ENCODE data around the gene TSPAN31.

GRCh38 chr12:57735198-57735855 is 9.5 kb upstream of the TSPAN31 start:
- no peak for TF ChIP-seq CTCF (conservative IDR thresholded peaks at IDR 0.05 in 1 of 2, IDR thresholded peaks at IDR 0.05 in 1 of 2; ENCODE audit: extremely low read depth in 1 of 2, insufficient read depth in 1 of 2, low read depth in 1 of 2, low read length in 2 of 2)
- TF ChIP-seq EZH2 (IDR thresholded peaks at IDR 0.05; ENCODE audit: borderline replicate concordance, low read length) = no peak
